Activated CD4-positive, alpha-beta memory T cell treated with anti-CD3 and anti-CD28 coated beads, Interleukin-2, amount 10 ng/mL, durations not matched to agents 7 days and 5 days (primary cell): ENCODE results near the gene AIG1. TPM values are rescaled to one million over a fixed set of nuclear protein-coding genes. Genes with fewer than 3 reads are reported as not detected.
"Not testable (repeated sequence)": the region's sequence is repeated elsewhere in the genome, so short reads cannot be mapped to it uniquely, and the experiment has no call there.

ENCODE experiments used
- CTCF ChIA-PET: fragments of 350-600 bp; sonication (Branson Sonifier 250); formaldehyde crosslinking; loops from one replicate; lab custom pipeline; 2021; ENCODE audit warnings: antibody characterized with exemption, inconsistent platforms; lab: Charles Lee
- POLR2A ChIA-PET: fragments of 350-600 bp; sonication (Branson Sonifier 250); formaldehyde crosslinking; loops from one replicate; lab custom pipeline; 2021; ENCODE audit warnings: antibody characterized with exemption; lab: Charles Lee
- DNase-seq: peaks from one replicate; pipeline ENCODE4 v3.0.0-alpha.2; 2020
- H3K27ac Mint-ChIP-seq: one replicate; pipeline ENCODE4 v1.8.0; 2021; ENCODE audit warnings: mild to moderate bottlenecking, mixed read lengths
- H3K27me3 Mint-ChIP-seq: one replicate; pipeline ENCODE4 v1.8.0; 2021; ENCODE audit warnings: mixed read lengths
- H3K36me3 Mint-ChIP-seq: one replicate; pipeline ENCODE4 v1.8.0; 2021; ENCODE audit warnings: low read depth, mixed read lengths
- H3K4me1 Mint-ChIP-seq: one replicate; pipeline ENCODE4 v1.8.0; 2021; ENCODE audit warnings: mixed read lengths
- H3K4me3 Mint-ChIP-seq: one replicate; pipeline ENCODE4 v1.8.0; 2021; ENCODE audit warnings: mild to moderate bottlenecking, mixed read lengths
- H3K9me3 Mint-ChIP-seq: one replicate; pipeline ENCODE4 v1.8.0; 2021; ENCODE audit warnings: mixed read lengths
- total RNA-seq, 2 experiments: library from RNA; stranded (reverse); gene quantifications; one replicate each; pipeline ENCODE4 v1.2.3, GENCODE V29; 2021

AIG1 gene
- total RNA-seq, 2 experiments from 2014 or later, result 8.4 to 9.9 TPM

DNA sequence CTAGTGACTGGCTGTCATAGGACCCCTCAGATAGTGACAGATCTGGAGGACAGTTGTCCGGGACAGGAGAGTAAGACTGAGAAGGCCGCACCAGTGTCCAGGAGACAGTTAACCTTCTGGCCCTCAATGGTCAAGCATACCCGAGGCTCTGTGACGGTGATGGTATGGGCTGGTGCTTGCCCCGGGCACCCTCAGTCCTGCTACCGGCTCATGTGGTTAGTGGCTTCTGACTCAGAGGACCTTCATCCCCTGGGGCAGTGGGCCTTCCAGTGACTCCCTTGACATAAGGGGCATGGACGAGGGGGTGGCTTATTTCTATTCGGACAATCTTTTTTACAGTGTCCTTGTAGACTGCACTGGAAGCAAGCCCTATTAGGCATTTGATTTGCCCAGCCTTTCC is 23.3 kb downstream of the AIG1 start:
- H3K36me3 Mint-ChIP-seq, H3K4me1 Mint-ChIP-seq, H3K9me3 Mint-ChIP-seq, H3K27ac Mint-ChIP-seq, H3K4me3 Mint-ChIP-seq, CTCF ChIA-PET, H3K27me3 Mint-ChIP-seq, POLR2A ChIA-PET, DNase-seq: not testable (repeated sequence)

DNA sequence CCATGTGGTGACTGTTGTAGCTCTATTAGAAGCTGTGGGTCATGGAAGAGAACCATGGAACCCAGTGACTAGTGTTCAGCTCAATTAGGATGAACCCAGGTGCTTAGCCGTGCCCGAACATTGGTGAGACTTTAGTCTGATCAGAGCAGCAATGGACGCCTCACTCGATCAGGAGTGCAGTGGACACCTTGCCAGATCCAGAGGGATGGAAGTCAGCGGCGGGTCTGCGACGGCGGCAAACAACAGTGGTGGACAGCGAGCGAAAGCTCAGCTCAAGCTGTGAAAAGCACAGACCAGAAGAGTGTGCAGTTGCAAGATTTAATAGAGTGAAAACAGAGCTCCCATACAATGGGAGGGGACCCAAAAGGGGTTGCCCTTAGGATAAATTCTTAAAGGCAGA is 26.6 kb downstream of the AIG1 start:
- POLR2A ChIA-PET, H3K27me3 Mint-ChIP-seq, H3K9me3 Mint-ChIP-seq, CTCF ChIA-PET, H3K4me1 Mint-ChIP-seq, H3K4me3 Mint-ChIP-seq, H3K27ac Mint-ChIP-seq, H3K36me3 Mint-ChIP-seq, DNase-seq: not testable (repeated sequence)

DNA sequence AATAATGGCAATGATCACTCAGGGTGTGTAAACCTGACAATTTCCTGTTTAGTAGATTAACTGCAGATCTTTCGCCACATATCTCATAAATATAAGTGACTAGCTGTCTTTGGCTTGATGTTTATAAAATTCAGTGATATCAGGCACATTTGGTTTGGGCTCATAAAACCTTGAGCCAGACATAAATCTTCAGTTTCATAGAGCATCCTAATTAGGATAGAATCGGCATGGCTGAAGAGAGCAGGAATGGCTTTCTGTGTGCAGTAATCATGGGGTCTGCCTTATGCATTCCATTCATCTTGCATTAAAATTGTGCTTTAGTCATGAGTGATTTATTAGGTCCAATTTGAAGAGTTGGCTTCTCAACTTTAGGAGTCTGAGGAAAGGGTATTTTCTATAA is 27.2 kb downstream of the AIG1 start:
- H3K27me3 Mint-ChIP-seq, result no peaks in the 10 kb centered on the region

DNA sequence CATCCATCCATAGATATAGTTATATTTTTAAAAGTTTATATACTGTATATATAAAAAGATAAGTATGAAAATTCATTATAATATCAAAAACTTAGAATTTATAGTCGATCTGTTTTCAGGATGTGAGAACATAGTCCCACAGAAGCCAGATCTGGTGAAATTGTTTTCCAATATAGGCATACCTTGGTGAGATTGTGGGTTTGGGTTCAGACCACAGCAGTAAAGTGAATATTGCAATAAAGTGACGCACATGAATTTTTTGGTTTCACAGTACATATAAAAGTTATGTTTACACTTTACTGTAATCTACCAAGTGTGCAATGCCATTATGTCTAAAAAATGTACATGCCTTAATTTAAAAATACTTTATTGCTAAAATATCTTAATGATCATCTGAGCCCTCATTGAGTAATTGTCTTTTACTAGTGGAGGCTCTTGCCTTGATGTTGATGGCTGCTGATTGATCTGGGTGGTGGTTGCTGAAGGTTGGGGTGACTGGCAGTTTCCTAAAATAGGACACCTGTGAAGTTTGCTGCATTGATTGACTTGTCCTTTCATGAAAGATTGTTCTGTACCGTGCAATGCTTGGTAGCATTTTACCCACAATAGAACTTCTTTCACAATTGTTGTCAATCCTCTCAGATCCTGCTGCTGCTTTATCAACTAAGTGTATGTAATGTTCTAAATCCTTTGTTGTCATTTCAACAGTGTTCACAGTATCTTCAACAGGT is 29.8 kb downstream of the AIG1 start:
- Mint-ChIP-seq H3K27me3 (no peaks in the 10 kb centered on the region), H3K4me3 (no peak overlapping the region), H3K36me3 (no peaks in the 10 kb centered on the region), H3K4me1 (no peaks in the 10 kb centered on the region), H3K27ac (no peak overlapping the region), H3K9me3 (no peaks in the 10 kb centered on the region)
- no peak for DNase-seq
- ChIA-PET POLR2A (no interaction called here), CTCF (no interaction called here)

More for the DNA sequence above, 27.2 kb downstream of the AIG1 start:
- Mint-ChIP-seq H3K9me3 (no peaks in the 10 kb centered on the region), H3K27ac (no peak overlapping the region), H3K36me3 (no peaks in the 10 kb centered on the region), H3K4me1 (no peaks in the 10 kb centered on the region), H3K4me3 (no peak overlapping the region)
- POLR2A ChIA-PET, result no interaction called here
- CTCF ChIA-PET, result no interaction called here
- no peak for DNase-seq

DNA sequence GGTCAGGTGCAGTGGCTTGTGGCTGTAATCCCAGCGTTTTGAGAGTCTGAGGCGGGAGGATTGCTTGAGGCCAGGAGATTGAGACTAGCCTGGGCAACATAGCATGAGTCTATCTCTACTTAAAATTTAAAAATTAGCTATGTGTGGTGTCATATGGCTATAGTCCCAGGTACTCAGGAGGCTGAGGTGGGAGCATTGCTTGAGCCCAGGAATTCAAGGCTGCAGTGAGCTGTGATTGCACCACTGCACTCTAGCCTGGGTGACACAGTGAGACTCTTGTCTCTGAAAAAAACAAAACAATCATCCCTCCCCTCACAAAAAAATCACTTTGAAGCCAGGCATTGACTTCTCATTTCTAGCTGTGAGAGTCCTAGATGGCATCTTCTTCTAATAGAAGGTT is 32.1 kb downstream of the AIG1 start:
- no peak for DNase-seq
- H3K4me3 Mint-ChIP-seq, result no peak overlapping the region
- no peak overlapping the region for H3K27ac Mint-ChIP-seq
- POLR2A ChIA-PET, result no interaction called here
- H3K36me3 Mint-ChIP-seq, result no peaks in the 10 kb centered on the region
- H3K27me3 Mint-ChIP-seq, result no peaks in the 10 kb centered on the region
- CTCF ChIA-PET, result no interaction called here
- H3K4me1 Mint-ChIP-seq, result no peaks in the 10 kb centered on the region
- no peaks in the 10 kb centered on the region for H3K9me3 Mint-ChIP-seq

DNA sequence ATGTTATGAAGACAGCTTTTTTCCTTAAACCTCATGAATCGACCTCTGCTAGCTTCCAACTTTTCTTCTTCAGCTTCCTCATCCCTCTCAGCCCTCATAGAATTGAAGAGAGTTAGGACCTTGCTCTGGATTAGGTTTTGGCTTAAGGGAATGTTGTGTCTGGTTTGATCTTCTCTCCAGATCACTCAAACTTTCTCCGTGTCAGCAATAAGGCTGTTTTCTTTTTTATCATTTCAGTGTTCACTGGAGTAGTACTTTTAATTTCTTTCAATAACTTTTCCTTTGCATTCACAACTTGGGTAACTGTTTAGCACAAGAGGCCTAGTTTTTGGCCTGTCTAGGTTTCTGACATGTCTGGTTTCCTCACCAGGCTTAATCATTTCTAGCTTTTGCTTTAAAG is 32.6 kb downstream of the AIG1 start:
- POLR2A ChIA-PET, result no interaction called here
- H3K36me3 Mint-ChIP-seq, result no peaks in the 10 kb centered on the region
- no peaks in the 10 kb centered on the region for H3K9me3 Mint-ChIP-seq
- no peak overlapping the region for H3K27ac Mint-ChIP-seq
- H3K4me3 Mint-ChIP-seq, result no peak overlapping the region
- no peaks in the 10 kb centered on the region for H3K27me3 Mint-ChIP-seq
- DNase-seq, result no peak
- CTCF ChIA-PET, result no interaction called here
- no peaks in the 10 kb centered on the region for H3K4me1 Mint-ChIP-seq

DNA sequence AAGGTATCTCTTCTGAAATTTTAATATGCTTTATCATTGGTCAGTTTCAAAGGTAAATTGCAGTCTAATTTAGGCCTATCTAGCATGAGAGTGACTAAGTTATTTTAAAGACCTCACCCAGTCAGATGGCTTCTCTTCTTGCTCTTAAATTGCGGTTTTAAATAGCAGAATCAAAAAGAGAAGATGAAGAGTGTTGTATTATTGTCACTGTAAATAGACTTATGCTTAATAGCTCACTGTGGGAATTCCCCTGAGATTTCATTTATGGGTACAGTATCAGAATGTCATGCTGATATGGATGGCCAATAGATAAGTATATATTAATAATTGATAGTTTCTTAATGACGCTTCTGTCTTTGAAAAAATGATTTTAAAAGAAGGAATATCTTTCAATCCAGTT is 35.7 kb downstream of the AIG1 start:
- no peaks in the 10 kb centered on the region for H3K36me3 Mint-ChIP-seq
- no peaks in the 10 kb centered on the region for H3K4me1 Mint-ChIP-seq
- CTCF ChIA-PET, result interaction anchor here (0.7 kb wide), 1 partner anchor 844 kb away, joined by 5 read pairs; no protein-coding TSS in a partner anchor
- DNase-seq, result no peak
- H3K27ac Mint-ChIP-seq, result no peak overlapping the region
- H3K27me3 Mint-ChIP-seq, result no peaks in the 10 kb centered on the region
- H3K4me3 Mint-ChIP-seq, result no peak overlapping the region
- POLR2A ChIA-PET, result no interaction called here
- H3K9me3 Mint-ChIP-seq, result no peaks in the 10 kb centered on the region

DNA sequence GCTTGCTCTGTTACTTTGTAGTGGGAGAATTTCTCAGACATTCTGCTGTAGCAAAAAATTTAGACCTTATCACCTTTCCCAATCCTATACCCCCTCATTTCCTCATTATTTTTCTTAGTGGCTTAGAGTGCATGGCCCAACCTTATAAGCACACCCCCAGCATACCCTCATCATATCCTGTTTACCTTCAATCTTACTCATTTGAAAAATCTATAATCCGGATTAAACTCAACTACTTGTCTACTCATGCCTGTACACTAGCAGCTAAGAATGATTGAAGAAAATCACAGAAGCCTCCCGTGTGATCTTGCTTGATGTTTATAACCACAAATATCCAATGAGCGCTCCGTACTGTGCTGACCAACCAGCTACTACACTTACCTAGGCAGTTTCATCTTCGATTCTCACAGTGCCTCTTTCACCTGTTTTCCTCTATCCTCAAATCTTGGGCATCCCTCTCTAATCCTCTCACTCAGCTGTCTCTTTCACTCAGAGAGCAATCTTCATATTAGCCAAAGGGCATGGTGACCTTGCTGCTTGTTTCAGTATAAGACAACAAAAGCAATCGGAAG is 36.6 kb downstream of the AIG1 start:
- ChIA-PET CTCF (interaction anchor here (0.7 to 1.0 kb wide), 2 partner anchors 11 to 531 kb away, joined by 3 read pairs; no protein-coding TSS in a partner anchor), POLR2A (interaction anchor here (1.0 kb wide), 1 partner anchor 38 kb away, joined by 4 read pairs; no protein-coding TSS in a partner anchor)
- DNase-seq, result no peak
- Mint-ChIP-seq H3K27me3 (no peaks in the 10 kb centered on the region), H3K36me3 (no peaks in the 10 kb centered on the region), H3K4me3 (no peak overlapping the region), H3K9me3 (no peaks in the 10 kb centered on the region), H3K27ac (no peak overlapping the region), H3K4me1 (no peaks in the 10 kb centered on the region)

DNA sequence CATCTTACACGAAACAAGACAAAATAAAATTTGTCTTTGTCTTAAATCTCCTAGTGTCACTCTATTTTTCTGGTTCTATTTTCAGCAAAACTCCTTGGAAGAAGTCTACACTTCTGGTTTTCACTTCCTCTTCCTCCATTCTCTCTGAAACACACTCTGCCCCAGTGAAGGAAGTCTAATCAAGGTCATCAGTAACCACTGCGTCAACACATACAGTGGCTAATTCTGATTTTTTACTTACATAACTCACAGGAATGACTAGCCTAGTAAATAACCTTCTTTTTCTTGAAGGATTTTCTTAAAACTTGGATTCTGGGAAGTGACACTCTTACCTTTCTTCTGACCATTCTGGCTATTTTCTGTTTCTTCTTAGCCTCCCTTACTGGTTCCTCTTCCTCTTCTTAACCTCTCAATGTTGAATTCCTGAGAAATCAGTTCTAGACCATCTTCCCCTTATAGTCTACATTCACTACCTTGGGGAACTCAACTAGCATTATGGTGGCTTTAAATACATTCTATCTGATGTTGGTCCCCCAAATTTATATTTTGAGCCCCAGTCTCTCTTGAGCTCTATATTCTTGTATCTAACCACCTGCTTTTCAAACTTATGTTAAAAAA is 37.5 kb downstream of the AIG1 start:
- Mint-ChIP-seq H3K36me3 (no peaks in the 10 kb centered on the region), H3K4me3 (no peak overlapping the region), H3K4me1 (no peaks in the 10 kb centered on the region), H3K27me3 (no peaks in the 10 kb centered on the region), H3K27ac (no peak overlapping the region), H3K9me3 (no peaks in the 10 kb centered on the region)
- ChIA-PET CTCF (no interaction called here), POLR2A (no interaction called here)
- no peak for DNase-seq

DNA sequence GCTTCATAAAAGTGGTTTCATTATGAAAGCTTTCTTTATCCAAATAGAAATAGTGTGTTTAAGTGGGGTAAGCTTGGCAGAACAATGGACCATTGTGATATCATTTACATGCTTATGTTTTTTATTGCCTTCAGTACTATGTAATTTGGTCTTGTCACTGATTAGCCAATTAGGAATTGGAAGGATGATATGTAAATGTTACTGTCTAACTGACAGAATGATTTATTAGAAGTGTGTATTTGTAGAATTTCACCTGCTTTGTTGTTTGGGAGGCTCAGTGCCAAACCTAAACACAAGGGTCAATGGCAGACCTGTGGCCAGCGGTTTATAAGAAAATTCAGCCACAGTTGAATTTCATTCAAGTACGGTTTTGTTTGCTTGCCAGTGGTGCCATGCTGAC is 39.0 kb downstream of the AIG1 start:
- ChIA-PET POLR2A (interaction anchor here (1.2 kb wide), 1 partner anchor 8 kb away, joined by 4 read pairs; no protein-coding TSS in a partner anchor), CTCF (interaction anchor here (0.8 to 1.0 kb wide), 2 partner anchors 37 to 44 kb away, joined by 3 read pairs; no protein-coding TSS in a partner anchor)
- Mint-ChIP-seq H3K27me3 (no peaks in the 10 kb centered on the region), H3K27ac (no peak overlapping the region), H3K4me3 (no peak overlapping the region), H3K4me1 (peaks cover 2% of the 10 kb centered on the region), H3K9me3 (no peaks in the 10 kb centered on the region), H3K36me3 (peaks cover 3% of the 10 kb centered on the region)
- no peak for DNase-seq

DNA sequence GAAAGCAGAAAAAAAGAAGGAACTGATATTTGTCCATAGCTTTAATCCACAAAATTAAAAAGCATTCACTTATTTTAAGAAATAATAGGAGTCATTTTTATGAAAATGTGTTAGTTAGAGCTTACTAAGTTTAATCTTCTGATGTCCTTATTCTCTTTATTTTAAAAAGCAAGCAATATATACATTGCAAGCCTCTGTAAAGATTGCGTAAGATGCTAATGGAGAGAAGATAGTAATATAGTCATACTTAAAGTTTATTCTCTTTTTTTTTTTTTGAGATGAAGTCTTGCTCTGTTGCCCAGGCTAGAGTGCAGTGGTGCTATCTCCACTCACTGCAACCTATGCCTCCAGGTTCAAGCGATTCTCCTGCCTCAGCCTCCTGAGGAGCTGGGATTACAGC is 39.7 kb downstream of the AIG1 start:
- H3K9me3 Mint-ChIP-seq, result no peaks in the 10 kb centered on the region
- ChIA-PET CTCF (no interaction called here), POLR2A (no interaction called here)
- DNase-seq, result no peak
- peaks cover 3% of the 10 kb centered on the region for H3K36me3 Mint-ChIP-seq
- H3K4me3 Mint-ChIP-seq, result no peak overlapping the region
- peaks cover 2% of the 10 kb centered on the region for H3K4me1 Mint-ChIP-seq
- H3K27ac Mint-ChIP-seq, result no peak overlapping the region
- no peaks in the 10 kb centered on the region for H3K27me3 Mint-ChIP-seq

DNA sequence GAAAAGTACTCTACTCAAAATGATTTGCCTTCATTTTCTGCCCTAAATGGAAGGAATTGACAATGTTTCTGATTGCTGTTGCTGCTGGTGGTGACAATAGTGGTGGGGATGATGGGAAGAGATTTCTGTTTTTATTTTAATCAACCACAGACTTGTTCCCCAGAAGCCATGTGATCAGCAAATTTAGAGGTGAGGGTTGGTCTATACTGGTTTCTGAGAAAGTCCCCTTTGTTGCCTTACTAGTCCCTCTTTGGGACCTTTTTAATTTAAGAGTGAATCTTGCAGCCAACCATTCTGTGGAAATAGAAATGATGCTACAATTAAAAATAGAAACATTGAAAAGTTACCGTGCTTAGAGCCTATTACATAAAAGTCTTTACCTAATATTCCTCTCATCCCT is 43.2 kb downstream of the AIG1 start:
- no peak for DNase-seq
- Mint-ChIP-seq H3K36me3 (peaks cover 3% of the 10 kb centered on the region), H3K4me1 (peaks cover 2% of the 10 kb centered on the region), H3K27me3 (no peaks in the 10 kb centered on the region), H3K4me3 (no peak overlapping the region), H3K27ac (no peak overlapping the region), H3K9me3 (no peaks in the 10 kb centered on the region)
- ChIA-PET CTCF (interaction anchor here (0.7 kb wide), 1 partner anchor 295 kb away, joined by 4 read pairs; no protein-coding TSS in a partner anchor), POLR2A (no interaction called here)

DNA sequence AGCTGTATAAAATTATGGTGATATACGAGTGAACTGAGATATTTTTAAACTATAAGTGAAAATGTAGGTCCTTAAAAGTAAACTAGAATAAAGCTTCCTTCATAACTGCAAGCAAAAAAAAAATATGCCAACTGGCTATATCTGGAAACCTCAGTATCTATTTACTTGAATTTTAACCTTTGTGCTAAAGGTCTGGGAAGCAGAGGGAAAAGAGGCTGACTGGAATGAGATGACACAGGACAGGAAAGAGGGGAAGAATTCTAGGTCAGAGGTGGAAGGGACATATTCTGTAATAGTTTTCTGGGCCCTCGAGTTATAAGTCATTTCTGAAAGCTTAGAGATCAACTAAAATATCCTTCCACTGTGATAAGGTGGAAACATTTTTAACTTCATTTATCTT is 46.8 kb downstream of the AIG1 start:
- peaks cover 3% of the 10 kb centered on the region for H3K36me3 Mint-ChIP-seq
- POLR2A ChIA-PET, result interaction anchor here (1.0 kb wide), 1 partner anchor 8 kb away, joined by 4 read pairs; no protein-coding TSS in a partner anchor
- H3K4me1 Mint-ChIP-seq, result peaks cover 2% of the 10 kb centered on the region
- no peak overlapping the region for H3K27ac Mint-ChIP-seq
- H3K4me3 Mint-ChIP-seq, result no peak overlapping the region
- CTCF ChIA-PET, result no interaction called here
- DNase-seq, result no peak
- H3K9me3 Mint-ChIP-seq, result no peaks in the 10 kb centered on the region
- no peaks in the 10 kb centered on the region for H3K27me3 Mint-ChIP-seq
